Psoas muscle (tissue), 8 donors: ENCODE measurements around the gene SHCBP1. TPM values are rescaled to one million over a fixed set of nuclear protein-coding genes. Genes with fewer than 3 reads are reported as not detected.
"Not testable (repeated sequence)": the region's sequence is repeated elsewhere in the genome, so short reads cannot be mapped to it uniquely, and the experiment has no call there.

Source experiments
- ATAC-seq, 4 donors: fragments of 200-7000 bp; cut with Tn5 transposase; one replicate each; pipeline ENCODE4 v1.9.1; 2020; ENCODE audit warnings: moderate library complexity in 3 of 4, mild to moderate bottlenecking in 2 of 4
- DNase-seq, 2 donors: peaks; one replicate each; pipeline ENCODE4 v3.0.0-alpha.2; 2020
- H3K27ac ChIP-seq: fragments of 200-600 bp; one replicate; pipeline ENCODE4 v1.8.0; 2022
- H3K27me3 ChIP-seq, 3 donors: fragments of 200-600 bp in 1 of 3; one replicate each; pipeline versions ENCODE4 v1.6.1 to v1.8.0; 2013 to 2022; ENCODE audit warnings: low read length in 2 of 3, mild to moderate bottlenecking in 2 of 3, moderate library complexity in 1 of 3; ENCODE audit not compliant: insufficient read depth in 3 of 3
- H3K36me3 ChIP-seq, 2 donors: fragments of 200-600 bp in 1 of 2; one replicate each; pipeline versions ENCODE4 v1.6.1 to v1.8.0; 2013 to 2022; ENCODE audit warnings: low read depth in 1 of 2, mild to moderate bottlenecking in 1 of 2, moderate library complexity in 1 of 2; ENCODE audit not compliant: insufficient read depth in 1 of 2
- H3K4me1 ChIP-seq: fragments of 200-600 bp; one replicate; pipeline ENCODE4 v1.8.0; 2022
- H3K4me3 ChIP-seq: fragments of 200-600 bp; one replicate; pipeline ENCODE4 v1.8.0; 2022; ENCODE audit warnings: mild to moderate bottlenecking
- H3K9me3 ChIP-seq: fragments of 200-600 bp; one replicate; pipeline ENCODE4 v1.8.0; 2022
- CTCF ChIP-seq: fragments of 200-600 bp; IDR thresholded peaks from one replicate; pipeline ENCODE4 v1.8.0; 2022; ENCODE audit warnings: antibody characterized with exemption
- WGBS, 3 donors: extraction: QIAGEN DNeasy Blood & Tissue Kit; methylation state at CpG; one replicate each; pipeline versions ENCODE4 v1.1.6 to v1.1.7; 2013; 5-methylcytosine and 5-hydroxymethylcytosine counted together
- intact Hi-C, 2 donors: fragments of 100-400 bp; cut with DNase I; formaldehyde crosslinking; loops; one replicate each; pipeline versions ENCODE4 v1.11.0 to v1.14.2; 2022
- polyA plus RNA-seq, 3 donors: library from polyadenylated mRNA; stranded (reverse); fragments of 200-250 nt; gene quantifications; one replicate each; pipeline ENCODE4 v1.2.3, GENCODE V29; 2013
- total RNA-seq, 4 donors: library from RNA; stranded (reverse); fragmentation: NEBNext Ultra II Directional in 2 of 4; extraction: Animal tissue kit (Norgen Biotek cat#: 25700) in 2 of 4; gene quantifications; one replicate each; pipeline versions ENCODE4 v1.2.1 to v1.2.4, GENCODE V29; 2021 to 2023
- donor health status: healthy with polysubstance abuse.
- donor health status: DM: no; HTN: no; CAD: no; lungs with moderate emphysema.
- donor health status: Bipolar disorder and iron deficiency.
- donor health status: healthy.
- donor health status: DM: yes; HTN: yes; CAD: no.
- donor health status: DM: no; HTN: no; CAD: no.
- donor health status: DM: no; HTN: no; CAD: no.
- donor health status: DM: yes; HTN: yes; CAD: no.

Gene SHCBP1
- total and polyA plus RNA-seq, 7 donors: 0.18 to 1.2 (median 0.36) TPM

DNA sequence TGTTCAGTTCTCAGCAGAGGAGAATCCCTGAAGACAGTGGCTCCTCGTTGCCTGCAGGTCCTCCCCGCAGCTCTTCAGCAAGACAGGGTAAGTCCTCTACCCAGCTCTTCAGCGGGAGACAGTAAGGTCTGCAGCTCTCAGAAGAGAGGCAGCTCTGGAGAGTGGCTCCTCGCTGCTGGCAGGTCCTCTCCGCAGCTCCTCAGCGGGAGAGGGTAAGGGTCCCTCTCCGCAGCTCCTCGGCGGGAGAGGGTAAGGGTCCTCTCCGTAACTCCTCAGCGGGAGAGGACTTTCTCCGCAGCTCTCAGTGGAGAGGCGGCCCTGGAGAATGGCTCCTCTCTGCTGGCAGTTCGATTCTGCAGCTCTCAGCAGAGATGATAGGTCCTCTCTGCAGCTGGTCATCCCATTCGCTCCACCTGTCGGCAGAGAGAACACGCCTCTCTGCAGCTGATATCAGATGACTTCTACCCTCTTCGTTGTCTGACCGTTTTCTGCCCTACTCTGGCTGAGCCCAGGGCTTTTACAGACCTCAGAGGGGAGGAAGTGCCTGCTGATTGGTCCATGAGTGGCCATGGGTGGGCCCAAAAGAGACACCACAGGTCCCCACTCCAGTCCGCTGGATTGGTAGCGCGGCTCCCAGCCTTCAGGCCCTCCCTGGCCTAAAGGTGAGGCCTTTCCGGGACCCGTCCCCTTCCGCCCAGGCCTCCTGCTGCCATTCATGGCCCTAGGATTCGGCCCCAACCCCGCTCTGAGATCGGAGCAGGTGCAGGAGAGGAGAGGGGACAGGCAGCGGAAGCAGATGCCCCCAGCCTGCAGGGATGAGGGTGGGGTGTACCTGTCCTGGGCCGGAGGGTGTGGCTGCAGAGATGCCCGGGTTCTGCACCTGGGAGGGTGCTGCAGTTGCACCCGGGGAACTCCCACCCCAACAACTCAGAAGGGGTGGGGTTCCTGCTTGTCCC, 11.9 kb upstream of the SHCBP1 start:
- no peaks in the 10 kb centered on the region for H3K4me1 ChIP-seq
- no peaks in the 10 kb centered on the region for H3K36me3 ChIP-seq
- H3K27me3 ChIP-seq: no peaks in the 10 kb centered on the region
- 81 to 86% (median 82%) methylated on average over 32 of the region's 32 CpGs for WGBS, 3 donors
- no peak for TF ChIP-seq CTCF
- ATAC-seq (no peak), DNase-seq (no peak)
- intact Hi-C loops: no loop called here
- no peak overlapping the region for H3K4me3 ChIP-seq
- H3K27ac ChIP-seq: no peak overlapping the region
- no peaks in the 10 kb centered on the region for H3K9me3 ChIP-seq

- H3K36me3 ChIP-seq: no peaks in the 10 kb centered on the region
- ATAC-seq: peak in 1 of 4 donors; percentile 23
- peak; percentile 16 for TF ChIP-seq CTCF
- H3K27ac ChIP-seq: no peak overlapping the region
- H3K9me3 ChIP-seq: no peaks in the 10 kb centered on the region
- H3K4me1 ChIP-seq: no peaks in the 10 kb centered on the region
- peak in 1 of 2 donors; percentile 23 for DNase-seq
- no peak overlapping the region for H3K4me3 ChIP-seq
- H3K27me3 ChIP-seq: no peaks in the 10 kb centered on the region
- 34 to 42% (median 42%) methylated on average over 10 of the region's 10 CpGs for WGBS, 3 donors
- intact Hi-C loops: no loop called here
Observed at GRCh38 chr16:46629331-46630219, 8.4 kb upstream of the SHCBP1 start.

DNA sequence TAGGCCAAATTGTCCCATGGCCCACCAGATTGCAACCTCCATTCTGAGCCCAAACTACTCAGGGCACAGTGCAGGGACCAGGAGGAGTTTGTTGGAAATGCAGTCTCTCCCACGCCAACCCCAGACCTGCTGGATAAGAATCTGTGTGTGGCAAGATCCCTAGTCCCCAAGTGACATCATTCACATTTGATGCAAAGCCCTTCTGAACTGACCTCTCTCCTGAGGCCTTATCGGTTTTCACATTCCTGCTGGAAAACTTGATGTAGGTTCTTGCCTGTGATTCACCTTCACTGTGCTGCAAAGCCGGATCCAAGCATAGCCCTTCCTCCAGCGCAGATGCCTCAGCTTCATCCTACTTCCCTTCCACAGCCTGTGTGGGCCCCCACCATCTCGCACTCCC, 6.6 kb upstream of the SHCBP1 start:
- no peaks in the 10 kb centered on the region for H3K36me3 ChIP-seq
- no peak overlapping the region for H3K4me3 ChIP-seq
- TF ChIP-seq CTCF: no peak
- H3K9me3 ChIP-seq: no peaks in the 10 kb centered on the region
- WGBS, 3 donors: 82 to 87% (median 85%) methylated on average over 5 of the region's 5 CpGs
- intact Hi-C loops: no loop called here
- no peak for ATAC-seq
- H3K27me3 ChIP-seq: no peaks in the 10 kb centered on the region
- no peaks in the 10 kb centered on the region for H3K4me1 ChIP-seq
- no peak overlapping the region for H3K27ac ChIP-seq
- no peak for DNase-seq

- 95 to 97% (median 97%) methylated on average over 18 to 21 of the region's 22 CpGs for WGBS, 3 donors
- not testable (repeated sequence) for H3K36me3 ChIP-seq
Observed at GRCh38 chr16:46626681-46627080, 5.5 kb upstream of the SHCBP1 start.

DNA sequence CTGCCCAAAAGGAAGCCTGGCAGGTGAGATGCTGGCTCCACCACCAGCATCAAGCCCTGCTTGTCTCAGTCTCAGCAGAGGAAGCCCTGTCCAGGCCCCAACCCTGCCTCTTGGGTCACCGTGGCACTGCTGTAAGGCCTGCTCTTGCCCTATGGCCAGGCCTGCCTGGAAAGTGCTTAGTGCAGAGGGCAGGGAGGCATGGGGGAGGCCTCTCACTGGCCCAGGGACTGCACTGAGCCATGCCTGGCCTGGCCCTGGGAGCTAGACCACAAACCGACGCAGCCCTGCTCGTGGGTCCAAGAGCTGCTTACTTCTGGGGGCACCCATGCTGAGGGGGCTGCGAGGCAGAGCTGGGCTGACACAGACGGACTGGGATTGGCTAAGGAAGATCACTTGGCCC, 3.7 kb upstream of the SHCBP1 start:
- H3K4me3 ChIP-seq, intact Hi-C loops, H3K9me3 ChIP-seq, H3K4me1 ChIP-seq, DNase-seq, ATAC-seq, H3K36me3 ChIP-seq, H3K27me3 ChIP-seq, H3K27ac ChIP-seq: not testable (repeated sequence)
- WGBS, 3 donors: 95 to 97% (median 95%) methylated on average over 3 to 6 of the region's 6 CpGs

More at GRCh38 chr16:46626681-46627080, 5.5 kb upstream of the SHCBP1 start:
- H3K4me1 ChIP-seq, ATAC-seq, intact Hi-C loops, H3K4me3 ChIP-seq, DNase-seq, H3K27ac ChIP-seq, H3K9me3 ChIP-seq, H3K27me3 ChIP-seq: not testable (repeated sequence)

DNA sequence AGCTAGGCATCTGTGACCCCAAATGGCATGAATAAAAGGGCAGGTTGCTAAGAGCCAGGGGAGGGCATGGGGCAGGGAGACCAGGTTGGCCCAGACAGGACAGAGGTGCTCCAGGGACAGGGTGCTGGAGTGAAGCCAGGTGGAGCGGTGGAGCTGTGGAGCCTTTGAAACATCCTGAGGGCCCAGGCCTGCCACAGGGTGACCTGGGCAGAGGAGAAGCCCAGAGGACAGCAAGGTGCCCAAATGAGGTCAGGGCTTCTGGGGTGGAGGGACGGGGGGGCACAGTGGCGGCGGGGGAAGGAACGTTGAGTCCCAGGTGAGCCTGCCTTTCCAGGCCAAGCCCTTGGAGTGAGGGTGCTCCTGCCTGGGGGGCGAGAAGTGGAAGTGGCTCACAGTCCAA, 2.5 kb upstream of the SHCBP1 start:
- intact Hi-C loops, DNase-seq, H3K4me1 ChIP-seq, H3K9me3 ChIP-seq, H3K27me3 ChIP-seq, H3K4me3 ChIP-seq, H3K27ac ChIP-seq, H3K36me3 ChIP-seq: not testable (repeated sequence)
- ATAC-seq: peak in 3 of 4 donors; percentile 7 to 25 (median 16)
- WGBS, 3 donors: 78 to 90% (median 85%) methylated on average over 4 of the region's 6 CpGs

DNA sequence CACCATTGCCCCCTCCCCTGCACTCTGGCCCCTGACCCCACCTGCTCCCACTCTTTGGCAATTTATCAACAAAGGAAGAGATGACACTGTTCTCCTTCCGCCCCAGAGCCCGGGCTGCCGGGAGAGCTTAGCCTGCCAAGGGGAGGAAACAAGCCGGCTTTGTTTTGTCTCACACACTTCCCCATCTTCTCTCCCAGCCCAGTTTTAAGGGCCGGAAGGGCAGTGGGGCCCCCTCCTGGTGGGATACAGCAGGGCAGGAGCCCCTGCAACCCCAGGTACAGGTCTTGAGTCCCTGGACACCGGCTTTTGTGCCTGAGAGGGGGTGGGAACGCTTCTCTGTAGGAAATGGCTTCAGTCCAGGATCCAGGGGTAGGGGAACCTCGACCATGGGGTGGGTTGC, 2.1 kb upstream of the SHCBP1 start:
- DNase-seq, H3K27me3 ChIP-seq, H3K27ac ChIP-seq, H3K36me3 ChIP-seq, intact Hi-C loops, H3K9me3 ChIP-seq, H3K4me1 ChIP-seq, H3K4me3 ChIP-seq: not testable (repeated sequence)
- WGBS, 3 donors: 0% methylated on average over 1 to 3 of the region's 8 CpGs; no CpG with 5 or more reads in 1 of the 3 donors
- ATAC-seq: peak; percentile 25 to 57 (median 42)
